ENCODE data around the gene POP4.

DNA sequence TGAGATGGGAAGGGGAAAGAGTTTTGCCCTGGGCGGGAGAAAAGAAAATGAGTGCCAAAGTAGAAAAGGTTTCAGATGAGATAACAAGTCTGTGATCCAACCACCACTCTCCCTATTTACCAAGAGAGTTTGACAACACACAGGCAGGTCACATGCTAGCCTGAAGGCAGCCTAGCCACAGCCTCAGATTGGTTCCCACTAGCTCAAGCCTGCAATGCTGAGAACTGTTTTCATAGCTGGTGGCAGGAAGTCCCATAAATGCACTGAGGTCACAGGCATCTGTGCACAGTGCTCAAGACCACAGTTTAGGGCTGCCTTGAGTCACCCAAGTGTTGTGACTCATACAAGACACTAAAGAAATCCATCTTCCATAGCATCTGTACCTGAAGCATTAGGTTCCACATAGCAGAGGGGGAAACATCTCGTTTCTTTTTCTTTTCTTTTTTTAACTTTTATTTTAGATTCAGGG lies 18.5 kb upstream of the POP4 start:
- TF ChIP-seq, protein P1, sequence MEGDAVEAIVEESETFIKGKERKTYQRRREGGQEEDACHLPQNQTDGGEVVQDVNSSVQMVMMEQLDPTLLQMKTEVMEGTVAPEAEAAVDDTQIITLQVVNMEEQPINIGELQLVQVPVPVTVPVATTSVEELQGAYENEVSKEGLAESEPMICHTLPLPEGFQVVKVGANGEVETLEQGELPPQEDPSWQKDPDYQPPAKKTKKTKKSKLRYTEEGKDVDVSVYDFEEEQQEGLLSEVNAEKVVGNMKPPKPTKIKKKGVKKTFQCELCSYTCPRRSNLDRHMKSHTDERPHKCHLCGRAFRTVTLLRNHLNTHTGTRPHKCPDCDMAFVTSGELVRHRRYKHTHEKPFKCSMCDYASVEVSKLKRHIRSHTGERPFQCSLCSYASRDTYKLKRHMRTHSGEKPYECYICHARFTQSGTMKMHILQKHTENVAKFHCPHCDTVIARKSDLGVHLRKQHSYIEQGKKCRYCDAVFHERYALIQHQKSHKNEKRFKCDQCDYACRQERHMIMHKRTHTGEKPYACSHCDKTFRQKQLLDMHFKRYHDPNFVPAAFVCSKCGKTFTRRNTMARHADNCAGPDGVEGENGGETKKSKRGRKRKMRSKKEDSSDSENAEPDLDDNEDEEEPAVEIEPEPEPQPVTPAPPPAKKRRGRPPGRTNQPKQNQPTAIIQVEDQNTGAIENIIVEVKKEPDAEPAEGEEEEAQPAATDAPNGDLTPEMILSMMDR (IDR thresholded peaks at IDR 0.05), result no peak
- TF ChIP-seq EP300 (IDR thresholded peaks at IDR 0.05), result no peak

Data from esophagus muscularis mucosa (tissue), 3 donors.